ENCODE measurements around the gene SORCS2. TPM values are rescaled to one million over a fixed set of nuclear protein-coding genes. Genes with fewer than 3 reads are reported as not detected.

SORCS2 gene
- total and polyA plus RNA-seq, 2 of the 13 experiments (the other 11 are each of a cell fraction or from before 2014, with no cell fraction given) = 0.82 to 1.0 TPM

- Histone ChIP-seq H3K4me3 (replicated peaks in 1 of 3; ENCODE audit: insufficient read depth in 1 of 3, low read depth in 2 of 3, low read length in 3 of 3) (no peak overlapping the region), H3K4me1 (ENCODE audit: insufficient read depth, low read length) (no peaks in the 10 kb centered on the region), H3K79me2 (ENCODE audit: insufficient read depth, low read length) (no peaks in the 10 kb centered on the region), H2AFZ (ENCODE audit: low read length) (no peak overlapping the region), H3K9ac (ENCODE audit: insufficient read depth, low read depth, low read length) (no peak overlapping the region), H3K36me3 (replicated peaks in 1 of 2; ENCODE audit: control insufficient read depth in 1 of 2, insufficient read depth in 2 of 2, low read length in 2 of 2) (no peaks in the 10 kb centered on the region), H3K27me3 (ENCODE audit: control insufficient read depth in 1 of 2, insufficient read depth in 2 of 2, low read length in 2 of 2) (peaks cover 8 to 48% of the 10 kb centered on the region in 2 experiments), H3K9me3 (ENCODE audit: low read length) (no peaks in the 10 kb centered on the region), H3K4me2 (ENCODE audit: low read depth, low read length) (no peak overlapping the region), H3K27ac (ENCODE audit: extremely low read length, insufficient read depth, low read length) (no peak overlapping the region), H4K20me1 (ENCODE audit: insufficient read depth, low read length) (no peaks in the 10 kb centered on the region)
- no TSS peak for BruUV-seq (replicated peaks)
- WGBS (ENCODE audit: low lambda C conversion rate) = 27% methylated on average over 15 of the region's 15 CpGs
- no peak for DNase-seq (ENCODE audit: low spot score)
- in situ Hi-C loops (cut with HindIII; ENCODE audit: extremely low pct_ligation_motif_present, low pct_unique_long_range_greater_than_20kb) = no loop called here
- no peak for ATAC-seq
- intact Hi-C loops (cut with micrococcal nuclease; ENCODE audit: unreplicated experiment) = loop anchor here (5.0 kb wide), 2 partner anchors 34 to 84 kb away; no protein-coding TSS in a partner anchor
- ChIA-PET CTCF (ENCODE audit: low intra/inter-chr PET ratio, low total read pairs) (interaction anchor here (2.4 kb wide), 1 partner anchor 84 kb away, joined by 7 read pairs; no protein-coding TSS in a partner anchor), POLR2A (no interaction called here)
- FAIRE-seq = no peak
- TF ChIP-seq ETV6 (CRISPR knock-in tag; conservative IDR thresholded peaks at IDR 0.05) = no peak
- no peak for TF ChIP-seq ZFY (CRISPR knock-in tag; IDR thresholded peaks at IDR 0.05)
- TF ChIP-seq NFYC (CRISPR knock-in tag; IDR thresholded peaks at IDR 0.05) = no peak
- TF ChIP-seq ZBTB2 (CRISPR knock-in tag; IDR thresholded peaks at IDR 0.05; ENCODE audit: low read depth) = no peak
- no peak for TF ChIP-seq ZNF570 (CRISPR knock-in tag; IDR thresholded peaks at IDR 0.05; ENCODE audit: borderline replicate concordance)
- TF ChIP-seq HNF4A (CRISPR knock-in tag; IDR thresholded peaks at IDR 0.05) = no peak
- no peak for TF ChIP-seq FOXJ3 (CRISPR knock-in tag; IDR thresholded peaks at IDR 0.05; ENCODE audit: borderline replicate concordance)
- no peak for TF ChIP-seq ZMYM3 (CRISPR knock-in tag; IDR thresholded peaks at IDR 0.05)
- no peak for TF ChIP-seq ZNF282 (IDR thresholded peaks at IDR 0.05; ENCODE audit: partially characterized antibody)
- no peak for TF ChIP-seq ZNF138 (CRISPR knock-in tag; IDR thresholded peaks at IDR 0.05; ENCODE audit: low read depth)
- no peak for TF ChIP-seq TCF7 (IDR thresholded peaks at IDR 0.05; ENCODE audit: low read depth)
- TF ChIP-seq BCL3 (CRISPR knock-in tag; IDR thresholded peaks at IDR 0.05) = no peak
- TF ChIP-seq ZNF367 (CRISPR knock-in tag; IDR thresholded peaks at IDR 0.05; ENCODE audit: borderline replicate concordance) = no peak
- TF ChIP-seq ZNF850 (CRISPR knock-in tag; conservative IDR thresholded peaks at IDR 0.05) = no peak
These were observed 5.7 kb upstream of the SORCS2 start for GRCh38 chr4:7186516-7187167.
